Testis (tissue), 2 donors: Measurements from ENCODE around the gene FARP1.

Source experiments
- POLR2A ChIP-seq: fragments of 450-650 bp; IDR thresholded peaks from one replicate; pipeline ENCODE4 v1.6.1; 2017; ENCODE audit warnings: antibody characterized with exemption, mild to moderate bottlenecking, moderate library complexity
- TF ChIP-seq, protein P1 (sequence below), 3 experiments: fragments of 450-650 bp in 2 of 3; fragments of 200-600 bp in 1 of 3; sonication (generic) in 1 of 3; IDR thresholded peaks; one replicate each; pipeline ENCODE4 v1.5.1; 2016 to 2019; ENCODE audit warnings: antibody characterized with exemption in 3 of 3, mild to moderate bottlenecking in 2 of 3, moderate library complexity in 1 of 3

DNA sequence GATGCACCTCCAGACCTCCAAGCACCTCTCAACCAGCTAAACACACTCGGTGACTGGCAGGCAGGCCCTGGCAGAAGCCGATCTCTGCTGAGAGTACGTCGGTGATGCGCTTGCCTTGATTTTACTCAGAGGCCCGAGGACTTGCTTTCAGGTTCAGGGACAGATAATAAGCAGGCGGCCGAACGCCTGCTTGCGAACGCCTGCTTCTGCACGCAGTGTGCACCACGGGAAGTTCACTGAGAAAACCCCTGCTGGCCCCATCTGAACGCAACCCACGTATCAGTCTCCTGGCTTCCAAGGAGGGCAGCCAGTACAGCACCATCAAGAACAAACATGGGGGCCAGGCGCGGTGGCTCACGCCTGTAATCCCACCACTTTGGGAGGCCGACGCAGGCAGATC, 326.0 kb downstream of the FARP1 start:
- TF ChIP-seq, protein P1, sequence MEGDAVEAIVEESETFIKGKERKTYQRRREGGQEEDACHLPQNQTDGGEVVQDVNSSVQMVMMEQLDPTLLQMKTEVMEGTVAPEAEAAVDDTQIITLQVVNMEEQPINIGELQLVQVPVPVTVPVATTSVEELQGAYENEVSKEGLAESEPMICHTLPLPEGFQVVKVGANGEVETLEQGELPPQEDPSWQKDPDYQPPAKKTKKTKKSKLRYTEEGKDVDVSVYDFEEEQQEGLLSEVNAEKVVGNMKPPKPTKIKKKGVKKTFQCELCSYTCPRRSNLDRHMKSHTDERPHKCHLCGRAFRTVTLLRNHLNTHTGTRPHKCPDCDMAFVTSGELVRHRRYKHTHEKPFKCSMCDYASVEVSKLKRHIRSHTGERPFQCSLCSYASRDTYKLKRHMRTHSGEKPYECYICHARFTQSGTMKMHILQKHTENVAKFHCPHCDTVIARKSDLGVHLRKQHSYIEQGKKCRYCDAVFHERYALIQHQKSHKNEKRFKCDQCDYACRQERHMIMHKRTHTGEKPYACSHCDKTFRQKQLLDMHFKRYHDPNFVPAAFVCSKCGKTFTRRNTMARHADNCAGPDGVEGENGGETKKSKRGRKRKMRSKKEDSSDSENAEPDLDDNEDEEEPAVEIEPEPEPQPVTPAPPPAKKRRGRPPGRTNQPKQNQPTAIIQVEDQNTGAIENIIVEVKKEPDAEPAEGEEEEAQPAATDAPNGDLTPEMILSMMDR (IDR thresholded peaks at IDR 0.05) = no peak
- TF ChIP-seq POLR2A = no peak
